Measurements from ENCODE around the gene OSBPL9. TPM values are rescaled to one million over a fixed set of nuclear protein-coding genes. Genes with fewer than 3 reads are reported as not detected.

The OSBPL9 gene
- total and polyA plus RNA-seq, 9 of the 15 experiments (the other 6 are each of a cell fraction or from before 2014, with no cell fraction given): 43.9 to 217 (median 170) TPM

DNA sequence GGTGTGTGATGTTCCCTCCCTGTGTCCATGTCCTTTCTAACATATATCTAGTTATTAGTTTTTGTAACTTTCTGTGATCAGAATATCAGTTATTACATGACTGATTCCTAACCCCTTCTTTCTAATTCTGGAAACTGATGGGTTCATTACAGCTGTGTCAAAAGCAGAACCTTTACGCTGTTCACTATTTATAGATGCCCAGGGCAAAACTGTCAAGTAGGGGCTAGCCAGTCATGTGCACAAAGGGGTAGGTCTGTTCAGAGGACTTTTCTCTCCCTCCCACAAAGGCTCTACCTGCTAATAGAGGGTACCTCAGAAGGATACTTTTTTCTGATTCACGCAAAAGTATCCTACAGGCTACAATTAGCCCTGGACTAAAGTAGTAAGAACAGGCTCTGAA lies 182.5 kb downstream of the OSBPL9 start:
- ChIA-PET POLR2A (interaction anchor here (0.7 to 1.7 kb wide), 2 partner anchors 9 to 23 kb away, joined by 3 to 4 read pairs; no protein-coding TSS in a partner anchor), CTCF (ENCODE audit: low intra/inter-chr PET ratio) (no interaction called here)
- in situ Hi-C loops (cut with MboI): no loop called here
- H4K20me1 ChIP-seq (replicated peaks; ENCODE audit: control insufficient read depth, insufficient read depth, low read length): no peaks in the 10 kb centered on the region
- intact Hi-C loops (cut with micrococcal nuclease): loop anchor here (10.0 kb wide), 1 partner anchor 205 kb away; no protein-coding TSS in a partner anchor
- no peak overlapping the region for H3K4me2 ChIP-seq (ENCODE audit: insufficient read depth, low read length)
- WGBS (ENCODE audit: insufficient coverage, low coverage, missing lambda C conversion rate): 94% methylated on average over 2 of the region's 2 CpGs
- H3K27ac ChIP-seq (ENCODE audit: extremely low read depth, low read depth, low read length): no peak overlapping the region
- DNase-seq (ENCODE audit: extremely low read depth in 1 of 4, low spot score in 3 of 4): no peak
- no peak for FAIRE-seq
- no peak overlapping the region for H3K4me3 ChIP-seq
- no peaks in the 10 kb centered on the region for H3K9me3 ChIP-seq (replicated peaks; ENCODE audit: control insufficient read depth, insufficient read depth, low read depth, low read length)
- no peaks in the 10 kb centered on the region for H3K4me1 ChIP-seq (replicated peaks in 1 of 2; ENCODE audit: control insufficient read depth in 2 of 2, insufficient read depth in 2 of 2, low read length in 2 of 2)
- H3K27me3 ChIP-seq (ENCODE audit: control insufficient read depth in 2 of 2, insufficient read depth in 2 of 2, low read length in 2 of 2): no peaks in the 10 kb centered on the region
- ATAC-seq: no peak
- H3K9ac ChIP-seq (ENCODE audit: insufficient read depth in 1 of 2, low read depth in 2 of 2, low read length in 2 of 2): no peak overlapping the region
- no peaks in the 10 kb centered on the region for H3K79me2 ChIP-seq (ENCODE audit: control insufficient read depth, insufficient read depth, low read length)
- H3K9me1 ChIP-seq (ENCODE audit: control insufficient read depth, insufficient read depth, low read length): no peaks in the 10 kb centered on the region
- peaks cover 86% of the 10 kb centered on the region for H3K36me3 ChIP-seq (ENCODE audit: control insufficient read depth, insufficient read depth, low read length)
- no TSS peak for BruUV-seq (replicated peaks)
- H2AFZ ChIP-seq (ENCODE audit: low read depth, low read length): no peak overlapping the region
- no peak for TF ChIP-seq ILK (tag; IDR thresholded peaks at IDR 0.05; ENCODE audit: borderline replicate concordance, low read depth)
- no peak for TF ChIP-seq CC2D1A (IDR thresholded peaks at IDR 0.05)
- TF ChIP-seq, protein P1, sequence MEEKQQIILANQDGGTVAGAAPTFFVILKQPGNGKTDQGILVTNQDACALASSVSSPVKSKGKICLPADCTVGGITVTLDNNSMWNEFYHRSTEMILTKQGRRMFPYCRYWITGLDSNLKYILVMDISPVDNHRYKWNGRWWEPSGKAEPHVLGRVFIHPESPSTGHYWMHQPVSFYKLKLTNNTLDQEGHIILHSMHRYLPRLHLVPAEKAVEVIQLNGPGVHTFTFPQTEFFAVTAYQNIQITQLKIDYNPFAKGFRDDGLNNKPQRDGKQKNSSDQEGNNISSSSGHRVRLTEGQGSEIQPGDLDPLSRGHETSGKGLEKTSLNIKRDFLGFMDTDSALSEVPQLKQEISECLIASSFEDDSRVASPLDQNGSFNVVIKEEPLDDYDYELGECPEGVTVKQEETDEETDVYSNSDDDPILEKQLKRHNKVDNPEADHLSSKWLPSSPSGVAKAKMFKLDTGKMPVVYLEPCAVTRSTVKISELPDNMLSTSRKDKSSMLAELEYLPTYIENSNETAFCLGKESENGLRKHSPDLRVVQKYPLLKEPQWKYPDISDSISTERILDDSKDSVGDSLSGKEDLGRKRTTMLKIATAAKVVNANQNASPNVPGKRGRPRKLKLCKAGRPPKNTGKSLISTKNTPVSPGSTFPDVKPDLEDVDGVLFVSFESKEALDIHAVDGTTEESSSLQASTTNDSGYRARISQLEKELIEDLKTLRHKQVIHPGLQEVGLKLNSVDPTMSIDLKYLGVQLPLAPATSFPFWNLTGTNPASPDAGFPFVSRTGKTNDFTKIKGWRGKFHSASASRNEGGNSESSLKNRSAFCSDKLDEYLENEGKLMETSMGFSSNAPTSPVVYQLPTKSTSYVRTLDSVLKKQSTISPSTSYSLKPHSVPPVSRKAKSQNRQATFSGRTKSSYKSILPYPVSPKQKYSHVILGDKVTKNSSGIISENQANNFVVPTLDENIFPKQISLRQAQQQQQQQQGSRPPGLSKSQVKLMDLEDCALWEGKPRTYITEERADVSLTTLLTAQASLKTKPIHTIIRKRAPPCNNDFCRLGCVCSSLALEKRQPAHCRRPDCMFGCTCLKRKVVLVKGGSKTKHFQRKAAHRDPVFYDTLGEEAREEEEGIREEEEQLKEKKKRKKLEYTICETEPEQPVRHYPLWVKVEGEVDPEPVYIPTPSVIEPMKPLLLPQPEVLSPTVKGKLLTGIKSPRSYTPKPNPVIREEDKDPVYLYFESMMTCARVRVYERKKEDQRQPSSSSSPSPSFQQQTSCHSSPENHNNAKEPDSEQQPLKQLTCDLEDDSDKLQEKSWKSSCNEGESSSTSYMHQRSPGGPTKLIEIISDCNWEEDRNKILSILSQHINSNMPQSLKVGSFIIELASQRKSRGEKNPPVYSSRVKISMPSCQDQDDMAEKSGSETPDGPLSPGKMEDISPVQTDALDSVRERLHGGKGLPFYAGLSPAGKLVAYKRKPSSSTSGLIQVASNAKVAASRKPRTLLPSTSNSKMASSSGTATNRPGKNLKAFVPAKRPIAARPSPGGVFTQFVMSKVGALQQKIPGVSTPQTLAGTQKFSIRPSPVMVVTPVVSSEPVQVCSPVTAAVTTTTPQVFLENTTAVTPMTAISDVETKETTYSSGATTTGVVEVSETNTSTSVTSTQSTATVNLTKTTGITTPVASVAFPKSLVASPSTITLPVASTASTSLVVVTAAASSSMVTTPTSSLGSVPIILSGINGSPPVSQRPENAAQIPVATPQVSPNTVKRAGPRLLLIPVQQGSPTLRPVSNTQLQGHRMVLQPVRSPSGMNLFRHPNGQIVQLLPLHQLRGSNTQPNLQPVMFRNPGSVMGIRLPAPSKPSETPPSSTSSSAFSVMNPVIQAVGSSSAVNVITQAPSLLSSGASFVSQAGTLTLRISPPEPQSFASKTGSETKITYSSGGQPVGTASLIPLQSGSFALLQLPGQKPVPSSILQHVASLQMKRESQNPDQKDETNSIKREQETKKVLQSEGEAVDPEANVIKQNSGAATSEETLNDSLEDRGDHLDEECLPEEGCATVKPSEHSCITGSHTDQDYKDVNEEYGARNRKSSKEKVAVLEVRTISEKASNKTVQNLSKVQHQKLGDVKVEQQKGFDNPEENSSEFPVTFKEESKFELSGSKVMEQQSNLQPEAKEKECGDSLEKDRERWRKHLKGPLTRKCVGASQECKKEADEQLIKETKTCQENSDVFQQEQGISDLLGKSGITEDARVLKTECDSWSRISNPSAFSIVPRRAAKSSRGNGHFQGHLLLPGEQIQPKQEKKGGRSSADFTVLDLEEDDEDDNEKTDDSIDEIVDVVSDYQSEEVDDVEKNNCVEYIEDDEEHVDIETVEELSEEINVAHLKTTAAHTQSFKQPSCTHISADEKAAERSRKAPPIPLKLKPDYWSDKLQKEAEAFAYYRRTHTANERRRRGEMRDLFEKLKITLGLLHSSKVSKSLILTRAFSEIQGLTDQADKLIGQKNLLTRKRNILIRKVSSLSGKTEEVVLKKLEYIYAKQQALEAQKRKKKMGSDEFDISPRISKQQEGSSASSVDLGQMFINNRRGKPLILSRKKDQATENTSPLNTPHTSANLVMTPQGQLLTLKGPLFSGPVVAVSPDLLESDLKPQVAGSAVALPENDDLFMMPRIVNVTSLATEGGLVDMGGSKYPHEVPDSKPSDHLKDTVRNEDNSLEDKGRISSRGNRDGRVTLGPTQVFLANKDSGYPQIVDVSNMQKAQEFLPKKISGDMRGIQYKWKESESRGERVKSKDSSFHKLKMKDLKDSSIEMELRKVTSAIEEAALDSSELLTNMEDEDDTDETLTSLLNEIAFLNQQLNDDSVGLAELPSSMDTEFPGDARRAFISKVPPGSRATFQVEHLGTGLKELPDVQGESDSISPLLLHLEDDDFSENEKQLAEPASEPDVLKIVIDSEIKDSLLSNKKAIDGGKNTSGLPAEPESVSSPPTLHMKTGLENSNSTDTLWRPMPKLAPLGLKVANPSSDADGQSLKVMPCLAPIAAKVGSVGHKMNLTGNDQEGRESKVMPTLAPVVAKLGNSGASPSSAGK (IDR thresholded peaks at IDR 0.05): no peak
- no peak for TF ChIP-seq ZNF511 (CRISPR knock-in tag; IDR thresholded peaks at IDR 0.05)
- no peak for TF ChIP-seq MECOM (CRISPR knock-in tag; IDR thresholded peaks at IDR 0.05)
- TF ChIP-seq RCOR1 (IDR thresholded peaks at IDR 0.05; ENCODE audit: borderline replicate concordance in 1 of 2, low read depth in 2 of 2, low read length in 2 of 2): no peak
- TF ChIP-seq FOSL1 (tag; conservative IDR thresholded peaks at IDR 0.05): no peak
- TF ChIP-seq, protein P2, sequence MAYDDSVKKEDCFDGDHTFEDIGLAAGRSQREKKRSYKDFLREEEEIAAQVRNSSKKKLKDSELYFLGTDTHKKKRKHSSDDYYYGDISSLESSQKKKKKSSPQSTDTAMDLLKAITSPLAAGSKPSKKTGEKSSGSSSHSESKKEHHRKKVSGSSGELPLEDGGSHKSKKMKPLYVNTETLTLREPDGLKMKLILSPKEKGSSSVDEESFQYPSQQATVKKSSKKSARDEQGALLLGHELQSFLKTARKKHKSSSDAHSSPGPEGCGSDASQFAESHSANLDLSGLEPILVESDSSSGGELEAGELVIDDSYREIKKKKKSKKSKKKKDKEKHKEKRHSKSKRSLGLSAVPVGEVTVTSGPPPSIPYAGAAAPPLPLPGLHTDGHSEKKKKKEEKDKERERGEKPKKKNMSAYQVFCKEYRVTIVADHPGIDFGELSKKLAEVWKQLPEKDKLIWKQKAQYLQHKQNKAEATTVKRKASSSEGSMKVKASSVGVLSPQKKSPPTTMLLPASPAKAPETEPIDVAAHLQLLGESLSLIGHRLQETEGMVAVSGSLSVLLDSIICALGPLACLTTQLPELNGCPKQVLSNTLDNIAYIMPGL (CRISPR knock-in tag; IDR thresholded peaks at IDR 0.05): no peak
- TF ChIP-seq SPI1 (IDR thresholded peaks at IDR 0.05; ENCODE audit: borderline replicate concordance, low read depth, low read length): no peak
